ENCODE measurements around the gene PPARG.
"Not testable (repeated sequence)": the region's sequence is repeated elsewhere in the genome, so short reads cannot be mapped to it uniquely, and the experiment has no call there.

Gene PPARG

DNA sequence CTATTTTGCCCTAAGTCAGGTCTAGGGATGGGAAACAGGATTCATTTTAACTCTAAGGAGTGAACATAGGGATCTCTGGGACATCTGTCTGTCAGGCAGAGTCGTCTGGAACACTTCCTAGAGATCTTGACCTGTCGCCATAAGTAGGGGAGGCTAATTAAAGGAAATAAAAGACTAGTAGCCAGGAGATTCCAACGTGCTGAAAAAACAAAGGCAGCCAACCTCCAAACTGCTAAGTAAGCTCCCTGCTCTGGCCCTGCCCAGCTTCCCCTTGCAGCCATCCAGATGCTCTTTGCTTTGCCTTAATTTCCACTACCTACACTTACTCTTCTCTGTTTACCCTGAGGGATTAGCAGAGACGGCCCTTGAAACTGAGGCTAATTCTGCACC lies 177.0 kb downstream of the PPARG start:
- DNase-seq, result peak; percentile 16

- DNase-seq, result no peak
These were observed 178.9 kb downstream of the PPARG start for GRCh38 chr3:12467746-12468145.

- DNase-seq, result no peak
These were observed 179.4 kb downstream of the PPARG start for GRCh38 chr3:12468276-12468675.

GRCh38 chr3:12468757-12469156 lies 179.9 kb downstream of the PPARG start:
- DNase-seq, result no peak

DNA sequence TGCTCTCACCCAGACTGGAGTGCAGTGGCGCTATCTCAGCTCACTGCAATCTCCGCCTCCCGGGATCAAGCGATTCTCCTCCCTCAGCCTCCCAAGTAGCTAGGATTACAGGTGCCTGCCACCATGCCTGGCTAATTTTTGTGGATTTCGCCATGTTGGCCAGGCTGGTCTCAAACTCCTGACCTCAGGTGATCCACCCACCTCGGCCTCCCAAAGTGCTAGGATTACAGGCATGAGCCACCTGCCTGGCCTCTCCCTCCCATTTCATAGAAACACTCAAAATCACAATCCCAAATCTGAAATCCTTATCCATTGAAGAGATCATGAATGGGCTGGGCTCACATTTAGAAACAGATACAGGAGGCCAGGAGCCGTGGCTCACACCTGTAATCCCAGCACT lies 180.4 kb downstream of the PPARG start:
- not testable (repeated sequence) for DNase-seq

GRCh38 chr3:12470111-12470510 lies 181.2 kb downstream of the PPARG start:
- no peak for DNase-seq

DNA sequence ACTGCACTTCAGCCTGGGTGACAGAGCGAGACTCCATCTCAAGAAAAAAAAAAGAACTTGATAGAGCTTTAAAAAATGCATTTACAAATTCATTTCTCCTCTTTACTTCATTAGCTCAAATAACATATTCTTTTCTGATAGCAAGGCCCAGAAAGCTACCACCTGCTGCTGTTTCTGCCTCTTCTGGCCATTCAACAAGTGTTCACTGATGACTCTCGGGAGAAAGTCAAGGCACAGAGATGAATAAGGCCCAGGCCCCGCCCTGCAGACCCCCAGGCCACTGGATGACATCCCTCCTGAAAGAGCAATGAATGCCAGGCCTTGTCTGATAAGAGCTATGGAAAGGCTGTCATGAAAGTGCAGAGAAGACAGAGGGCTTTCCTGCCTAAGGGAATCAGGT lies 181.8 kb downstream of the PPARG start:
- no peak for DNase-seq

DNA sequence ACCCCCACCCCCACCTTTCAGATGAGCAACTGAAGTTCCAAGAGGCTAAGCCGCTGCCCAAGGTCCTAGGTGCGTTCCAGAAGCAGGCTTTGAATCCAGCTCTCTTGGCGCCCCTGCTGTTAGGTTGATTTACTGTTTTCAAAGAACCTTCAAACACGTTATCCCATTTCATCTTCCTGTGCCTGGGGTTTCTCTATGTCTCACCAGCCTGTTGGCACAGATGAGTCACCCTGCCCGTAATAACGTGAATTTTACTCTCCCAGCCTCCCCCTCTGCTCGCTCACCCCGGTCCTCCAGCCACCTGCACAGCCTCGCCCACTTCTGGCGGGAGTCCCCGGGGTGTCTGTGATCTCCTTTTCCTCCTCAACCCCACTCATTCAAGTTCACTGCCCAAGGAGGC lies 182.4 kb downstream of the PPARG start:
- no peak for DNase-seq

- DNase-seq, result no peak
These were observed 183.2 kb downstream of the PPARG start for GRCh38 chr3:12472000-12472610.

GRCh38 chr3:12472796-12473195 lies 183.9 kb downstream of the PPARG start:
- DNase-seq, result no peak

DNA sequence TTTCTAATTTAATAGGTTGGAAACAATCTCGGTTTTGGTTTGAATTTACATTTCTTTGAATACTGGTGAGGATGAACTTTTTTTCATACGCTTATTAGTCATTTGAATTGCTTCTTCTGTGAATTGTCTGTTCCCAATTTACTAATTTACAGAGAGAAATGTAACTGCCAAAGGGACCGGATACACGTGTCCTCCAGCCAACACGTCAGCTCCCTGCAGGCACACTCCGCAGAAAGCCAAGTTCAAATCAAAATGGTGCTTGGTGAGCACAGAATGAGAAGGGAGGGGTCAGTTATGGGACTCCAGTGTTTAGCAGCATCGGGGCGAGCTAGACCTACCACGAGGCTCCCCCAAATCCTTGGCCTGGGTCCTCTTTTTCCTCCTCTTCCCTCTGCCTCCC lies 184.6 kb downstream of the PPARG start:
- DNase-seq, result no peak

DNA sequence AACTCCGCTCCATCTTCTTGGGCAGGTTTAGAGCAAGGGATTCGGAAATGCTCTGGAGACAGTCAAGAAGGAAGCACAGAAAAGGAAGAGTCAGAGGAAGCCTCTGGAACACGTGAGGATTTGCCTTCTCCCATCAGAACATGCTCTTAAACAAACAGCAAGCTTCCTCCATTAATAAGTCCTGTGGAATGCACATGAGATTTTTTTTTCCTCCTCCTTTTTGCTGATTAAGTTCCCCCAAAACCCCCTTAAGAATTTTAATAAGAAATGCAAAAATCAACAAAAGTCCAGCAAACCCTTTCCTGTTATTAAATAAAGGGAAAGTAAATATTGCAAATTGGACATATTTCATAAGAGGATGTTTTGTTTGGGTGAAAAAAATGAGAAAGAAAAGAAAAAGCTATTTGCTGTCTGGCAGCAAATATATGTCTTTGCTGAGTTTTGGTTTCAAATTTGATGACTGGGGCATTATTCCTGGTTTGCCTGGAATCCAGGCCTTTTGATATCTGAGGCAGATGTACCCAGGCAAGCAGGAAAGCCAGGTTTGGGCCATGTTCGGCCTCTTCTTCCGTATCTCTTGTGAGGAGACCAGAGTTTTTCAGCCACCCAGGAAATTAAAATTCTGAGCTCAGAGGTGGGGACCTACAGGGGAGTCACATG lies 187.5 kb downstream of the PPARG start:
- no peak for DNase-seq

DNA sequence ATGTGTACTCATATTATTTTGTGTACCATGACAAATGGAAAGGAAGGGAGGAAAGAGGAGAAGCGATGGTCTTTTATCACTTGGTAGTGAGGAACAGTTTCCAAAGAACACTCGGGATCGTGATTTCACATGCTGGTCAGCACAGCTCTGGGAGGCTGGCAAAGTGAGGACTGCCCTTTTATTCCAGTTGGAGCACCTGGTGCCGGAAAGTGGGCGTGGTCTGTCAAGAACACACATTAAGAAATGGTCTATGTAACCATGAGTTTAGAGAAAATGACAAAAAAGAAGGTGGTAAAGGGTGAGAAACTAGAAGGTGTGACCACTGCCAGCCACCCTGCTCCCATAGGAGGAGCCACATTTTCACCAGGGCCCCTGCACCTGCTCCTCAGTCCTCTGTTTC lies 188.4 kb downstream of the PPARG start:
- no peak for DNase-seq

GRCh38 chr3:12478326-12478725 lies 189.5 kb downstream of the PPARG start:
- no peak for DNase-seq

DNA sequence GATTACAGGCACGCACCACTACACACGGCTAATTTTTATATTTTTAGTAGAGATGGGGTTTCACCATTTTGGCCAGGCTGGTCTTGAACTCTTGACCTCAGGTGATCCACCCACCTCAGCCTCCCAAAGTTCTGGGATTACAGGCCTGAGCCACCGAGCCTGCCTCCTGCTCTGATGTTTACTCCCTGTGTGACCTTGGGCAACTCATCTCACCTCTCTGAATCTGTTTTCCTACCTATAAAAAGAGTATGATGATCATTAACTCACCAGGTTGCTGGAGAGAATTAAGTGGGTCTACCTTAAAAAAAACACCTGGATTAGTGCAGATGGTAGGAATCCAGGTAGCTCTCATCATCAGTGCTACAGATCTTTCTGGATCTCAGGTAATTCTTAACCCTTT lies 190.3 kb downstream of the PPARG start:
- DNase-seq, result not testable (repeated sequence)

- peak; percentile 80 for DNase-seq
These were observed 191.1 kb downstream of the PPARG start for GRCh38 chr3:12479919-12480427.

DNA sequence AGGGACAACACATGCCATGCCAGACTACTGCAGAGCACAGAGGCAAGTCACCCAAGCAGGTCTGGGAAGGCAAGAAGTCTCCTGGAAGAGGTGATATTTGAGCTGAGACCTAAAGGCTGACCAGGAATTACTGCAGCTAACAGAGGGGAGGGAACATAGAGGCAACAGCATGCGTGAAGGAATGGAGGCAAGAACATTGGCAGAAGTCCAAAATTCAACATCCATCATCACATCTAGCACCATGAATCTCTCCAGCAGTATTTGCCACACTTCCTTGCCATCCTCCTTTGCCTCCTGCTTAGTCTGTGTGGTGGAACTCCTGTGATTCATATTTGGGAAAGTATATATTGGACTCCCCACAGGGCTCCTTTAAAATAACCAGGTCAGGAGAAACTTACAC lies 194.5 kb downstream of the PPARG start:
- peak; percentile 36 for DNase-seq

GRCh38 chr3:12483872-12484197 lies 195.0 kb downstream of the PPARG start:
- DNase-seq, result no peak

Measured in NCI-H82 (cell line).